ENCODE measurements around the gene HMGN1.

HMGN1 gene

DNA sequence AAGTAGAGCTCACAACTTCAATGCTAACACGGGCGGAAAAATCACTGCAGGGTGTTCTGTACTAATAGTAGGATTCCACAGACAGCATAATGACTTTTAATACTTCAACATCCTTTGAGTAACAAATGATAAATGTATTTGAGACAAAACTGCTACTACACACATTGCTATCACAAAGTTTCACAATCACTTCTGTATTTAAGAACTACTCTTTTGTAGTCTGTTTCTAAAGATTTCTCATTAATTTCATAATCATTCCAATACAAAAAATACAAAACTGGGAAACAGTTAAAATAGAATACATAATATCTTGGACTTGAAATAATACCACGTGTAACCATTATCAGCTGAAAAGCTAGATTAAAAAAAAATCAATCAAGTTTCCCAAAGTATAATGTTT lies 2.7 kb downstream of the HMGN1 start:
- TF ChIP-seq GABPA (IDR thresholded peaks at IDR 0.05; ENCODE audit: low read depth): no peak
- no peak for TF ChIP-seq SPI1 (IDR thresholded peaks at IDR 0.05; ENCODE audit: borderline replicate concordance, low read depth)
- TF ChIP-seq, protein P1, sequence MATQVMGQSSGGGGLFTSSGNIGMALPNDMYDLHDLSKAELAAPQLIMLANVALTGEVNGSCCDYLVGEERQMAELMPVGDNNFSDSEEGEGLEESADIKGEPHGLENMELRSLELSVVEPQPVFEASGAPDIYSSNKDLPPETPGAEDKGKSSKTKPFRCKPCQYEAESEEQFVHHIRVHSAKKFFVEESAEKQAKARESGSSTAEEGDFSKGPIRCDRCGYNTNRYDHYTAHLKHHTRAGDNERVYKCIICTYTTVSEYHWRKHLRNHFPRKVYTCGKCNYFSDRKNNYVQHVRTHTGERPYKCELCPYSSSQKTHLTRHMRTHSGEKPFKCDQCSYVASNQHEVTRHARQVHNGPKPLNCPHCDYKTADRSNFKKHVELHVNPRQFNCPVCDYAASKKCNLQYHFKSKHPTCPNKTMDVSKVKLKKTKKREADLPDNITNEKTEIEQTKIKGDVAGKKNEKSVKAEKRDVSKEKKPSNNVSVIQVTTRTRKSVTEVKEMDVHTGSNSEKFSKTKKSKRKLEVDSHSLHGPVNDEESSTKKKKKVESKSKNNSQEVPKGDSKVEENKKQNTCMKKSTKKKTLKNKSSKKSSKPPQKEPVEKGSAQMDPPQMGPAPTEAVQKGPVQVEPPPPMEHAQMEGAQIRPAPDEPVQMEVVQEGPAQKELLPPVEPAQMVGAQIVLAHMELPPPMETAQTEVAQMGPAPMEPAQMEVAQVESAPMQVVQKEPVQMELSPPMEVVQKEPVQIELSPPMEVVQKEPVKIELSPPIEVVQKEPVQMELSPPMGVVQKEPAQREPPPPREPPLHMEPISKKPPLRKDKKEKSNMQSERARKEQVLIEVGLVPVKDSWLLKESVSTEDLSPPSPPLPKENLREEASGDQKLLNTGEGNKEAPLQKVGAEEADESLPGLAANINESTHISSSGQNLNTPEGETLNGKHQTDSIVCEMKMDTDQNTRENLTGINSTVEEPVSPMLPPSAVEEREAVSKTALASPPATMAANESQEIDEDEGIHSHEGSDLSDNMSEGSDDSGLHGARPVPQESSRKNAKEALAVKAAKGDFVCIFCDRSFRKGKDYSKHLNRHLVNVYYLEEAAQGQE (IDR thresholded peaks at IDR 0.05; ENCODE audit: insufficient replicate concordance, low read depth): no peak
- TF ChIP-seq POLR2AphosphoS5 (IDR thresholded peaks at IDR 0.05; ENCODE audit: low read depth): no peak
- TF ChIP-seq, protein P2, sequence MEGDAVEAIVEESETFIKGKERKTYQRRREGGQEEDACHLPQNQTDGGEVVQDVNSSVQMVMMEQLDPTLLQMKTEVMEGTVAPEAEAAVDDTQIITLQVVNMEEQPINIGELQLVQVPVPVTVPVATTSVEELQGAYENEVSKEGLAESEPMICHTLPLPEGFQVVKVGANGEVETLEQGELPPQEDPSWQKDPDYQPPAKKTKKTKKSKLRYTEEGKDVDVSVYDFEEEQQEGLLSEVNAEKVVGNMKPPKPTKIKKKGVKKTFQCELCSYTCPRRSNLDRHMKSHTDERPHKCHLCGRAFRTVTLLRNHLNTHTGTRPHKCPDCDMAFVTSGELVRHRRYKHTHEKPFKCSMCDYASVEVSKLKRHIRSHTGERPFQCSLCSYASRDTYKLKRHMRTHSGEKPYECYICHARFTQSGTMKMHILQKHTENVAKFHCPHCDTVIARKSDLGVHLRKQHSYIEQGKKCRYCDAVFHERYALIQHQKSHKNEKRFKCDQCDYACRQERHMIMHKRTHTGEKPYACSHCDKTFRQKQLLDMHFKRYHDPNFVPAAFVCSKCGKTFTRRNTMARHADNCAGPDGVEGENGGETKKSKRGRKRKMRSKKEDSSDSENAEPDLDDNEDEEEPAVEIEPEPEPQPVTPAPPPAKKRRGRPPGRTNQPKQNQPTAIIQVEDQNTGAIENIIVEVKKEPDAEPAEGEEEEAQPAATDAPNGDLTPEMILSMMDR (IDR thresholded peaks at IDR 0.05; ENCODE audit: insufficient read depth, low read length): no peak
- no peaks in the 10 kb centered on the region for H3K27me3 ChIP-seq (ENCODE audit: insufficient read depth, poor library complexity, severe bottlenecking)
- no peak overlapping the region; the same call in 1 of the 2 replicates for H3K27ac ChIP-seq (replicated peaks)
- DNase-seq (ENCODE audit: low read depth in 1 of 2, low spot score in 1 of 2): no peak
- peak overlapping the region; percentile 79 for H3K4me3 ChIP-seq (replicated peaks; ENCODE audit: insufficient read depth, low read length)

DNA sequence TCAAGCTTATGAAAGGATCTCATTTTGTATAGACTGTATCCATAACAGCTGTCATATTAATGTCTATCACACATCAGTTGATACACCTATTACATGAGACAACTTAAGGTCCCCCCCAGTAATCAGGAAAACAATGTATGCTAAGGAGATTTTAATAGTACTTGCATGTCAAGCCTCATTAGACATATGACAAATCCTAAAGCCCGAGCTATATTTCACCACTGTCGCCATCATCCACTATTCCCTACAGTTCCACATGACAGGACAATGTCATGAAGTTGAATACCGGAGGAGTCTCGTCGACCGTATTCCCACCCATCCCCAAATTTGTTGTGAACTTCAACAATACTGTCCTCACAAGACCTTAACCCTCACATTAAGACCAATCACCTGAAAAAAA lies 3.4 kb downstream of the HMGN1 start:
- Histone ChIP-seq H3K27me3 (ENCODE audit: insufficient read depth, poor library complexity, severe bottlenecking) (no peaks in the 10 kb centered on the region), H3K27ac (replicated peaks) (no peak overlapping the region; the same call in 1 of the 2 replicates), H3K4me3 (replicated peaks; ENCODE audit: insufficient read depth, low read length) (peak overlapping the region; percentile 79)
- no peak for DNase-seq (ENCODE audit: low read depth in 1 of 2, low spot score in 1 of 2)
- TF ChIP-seq, protein P1 (IDR thresholded peaks at IDR 0.05; ENCODE audit: insufficient replicate concordance, low read depth): no peak
- TF ChIP-seq SPI1 (IDR thresholded peaks at IDR 0.05; ENCODE audit: borderline replicate concordance, low read depth) (no peak), GABPA (IDR thresholded peaks at IDR 0.05; ENCODE audit: low read depth) (no peak), POLR2AphosphoS5 (IDR thresholded peaks at IDR 0.05; ENCODE audit: low read depth) (no peak)
- TF ChIP-seq, protein P2 (IDR thresholded peaks at IDR 0.05; ENCODE audit: insufficient read depth, low read length): no peak

DNA sequence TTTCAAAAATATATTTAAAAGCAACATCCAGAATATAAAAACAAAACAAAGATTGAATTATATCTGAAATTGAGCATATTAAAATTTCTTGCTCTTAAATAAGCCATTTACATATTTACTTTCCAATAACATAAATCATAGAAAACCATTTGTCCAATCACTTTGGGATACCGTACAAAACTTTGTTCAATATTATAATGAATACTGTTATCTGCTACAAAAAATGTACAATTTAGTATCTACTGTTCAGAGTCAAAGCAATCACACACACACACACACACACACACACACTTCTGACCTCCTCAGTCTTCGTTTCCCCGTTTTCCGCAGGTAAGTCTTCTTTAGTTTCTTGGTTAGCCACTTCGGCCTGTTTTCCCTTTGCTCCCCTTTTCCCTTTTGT lies 4.0 kb downstream of the HMGN1 start:
- TF ChIP-seq SPI1 (IDR thresholded peaks at IDR 0.05; ENCODE audit: borderline replicate concordance, low read depth): no peak
- no peak for TF ChIP-seq GABPA (IDR thresholded peaks at IDR 0.05; ENCODE audit: low read depth)
- TF ChIP-seq, protein P2 (IDR thresholded peaks at IDR 0.05; ENCODE audit: insufficient read depth, low read length): no peak
- Histone ChIP-seq H3K27me3 (ENCODE audit: insufficient read depth, poor library complexity, severe bottlenecking) (no peaks in the 10 kb centered on the region), H3K4me3 (replicated peaks; ENCODE audit: insufficient read depth, low read length) (no peak overlapping the region), H3K27ac (replicated peaks) (no peak overlapping the region)
- DNase-seq (ENCODE audit: low read depth in 1 of 2, low spot score in 1 of 2): no peak

DNA sequence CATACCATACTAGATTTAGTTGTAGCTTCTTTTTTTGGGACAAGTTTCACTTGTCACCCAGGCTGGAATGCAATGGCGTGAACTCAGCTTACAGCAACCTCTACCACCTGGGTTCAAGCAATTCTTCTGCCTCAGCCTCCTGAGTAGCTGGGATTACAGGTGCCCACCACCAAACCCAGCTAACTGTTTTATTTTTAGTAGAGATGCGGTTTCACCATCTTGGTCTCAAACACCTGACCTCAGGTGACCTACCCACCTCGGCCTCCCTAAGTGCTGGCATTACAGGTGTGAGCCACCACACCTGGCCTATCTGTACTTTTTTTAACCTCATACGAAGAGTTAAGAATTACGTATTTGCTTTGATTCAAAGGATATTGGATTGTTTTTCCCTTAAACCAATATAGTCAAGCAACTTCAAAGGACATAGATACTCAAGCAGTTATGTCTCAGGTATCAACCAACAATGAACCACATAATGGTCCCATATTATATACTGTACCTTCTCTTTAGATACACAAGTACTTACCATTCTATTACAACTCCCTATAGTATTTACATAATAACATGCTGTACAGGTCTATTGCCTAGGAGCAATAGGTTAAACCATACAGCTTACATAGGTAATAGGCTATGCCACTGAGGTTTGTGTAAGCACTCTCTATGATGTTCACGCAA lies 7.5 kb downstream of the HMGN1 start:
- H3K27ac ChIP-seq (replicated peaks): no peak overlapping the region
- TF ChIP-seq, protein P2 (IDR thresholded peaks at IDR 0.05; ENCODE audit: insufficient read depth, low read length): no peak
- TF ChIP-seq POLR2AphosphoS5 (IDR thresholded peaks at IDR 0.05; ENCODE audit: low read depth): peak; percentile 51
- TF ChIP-seq, protein P1 (IDR thresholded peaks at IDR 0.05; ENCODE audit: insufficient replicate concordance, low read depth): no peak
- no peaks in the 10 kb centered on the region for H3K27me3 ChIP-seq (ENCODE audit: insufficient read depth, poor library complexity, severe bottlenecking)
- no peak for DNase-seq (ENCODE audit: low read depth in 1 of 2, low spot score in 1 of 2)
- H3K4me3 ChIP-seq (replicated peaks; ENCODE audit: insufficient read depth, low read length): no peak overlapping the region

Data from HL-60 (cell line).